GM23338 (cell line): Measurements from ENCODE around the gene AARS2. TPM values are rescaled to one million over a fixed set of nuclear protein-coding genes. Genes with fewer than 3 reads are reported as not detected.

Experiments used
- ATAC-seq: fragments of 200-7000 bp; cut with Tn5 transposase; 3 replicates; pipeline ENCODE4 v1.9.1; 2020
- DNase-seq: peaks from one replicate; pipeline ENCODE4 v3.0.0-alpha.2; 2015; ENCODE audit warnings: low spot score
- H2AFZ ChIP-seq: fragments of 200-600 bp; sonication (generic); 2 replicates; pipeline ENCODE4 v1.8.0; 2016; ENCODE audit warnings: antibody characterized with exemption, mild to moderate bottlenecking, moderate library complexity
- H3F3A ChIP-seq: fragments of 200-600 bp; sonication (generic); replicated peaks from 2 replicates; pipeline ENCODE4 v1.8.0; 2017; ENCODE audit warnings: antibody characterized with exemption, mixed run types, low read depth
- H3K27ac ChIP-seq: fragments of 200-600 bp; sonication (generic); 2 replicates; pipeline ENCODE4 v1.6.1; 2016; ENCODE audit warnings: low read depth
- H3K27me3 ChIP-seq: fragments of 200-600 bp; sonication (generic); 2 replicates; pipeline ENCODE4 v1.8.0; 2016; ENCODE audit warnings: mild to moderate bottlenecking, mixed run types, moderate library complexity; ENCODE audit not compliant: insufficient read depth
- H3K36me3 ChIP-seq: fragments of 200-600 bp; sonication (generic); 2 replicates; pipeline ENCODE4 v1.8.0; 2016; ENCODE audit warnings: mild to moderate bottlenecking; ENCODE audit not compliant: insufficient read depth
- H3K4me1 ChIP-seq: fragments of 200-600 bp; sonication (generic); 2 replicates; pipeline ENCODE4 v1.8.0; 2016; ENCODE audit warnings: mild to moderate bottlenecking, moderate library complexity; ENCODE audit not compliant: insufficient read depth
- H3K4me2 ChIP-seq: fragments of 200-600 bp; sonication (generic); 2 replicates; pipeline ENCODE4 v1.7.1; 2017; ENCODE audit warnings: mixed run types
- H3K4me3 ChIP-seq: fragments of 200-600 bp; sonication (generic); 2 replicates; pipeline ENCODE4 v1.6.1; 2016; ENCODE audit warnings: mixed run types
- H3K79me2 ChIP-seq: fragments of 200-600 bp; sonication (generic); replicated peaks from 2 replicates; pipeline ENCODE4 v1.8.0; 2017; ENCODE audit warnings: mild to moderate bottlenecking; ENCODE audit not compliant: insufficient read depth
- H3K9me2 ChIP-seq: fragments of 200-600 bp; sonication (generic); 2 replicates; pipeline ENCODE4 v1.8.0; 2017; ENCODE audit not compliant: insufficient read depth
- H4K20me1 ChIP-seq: fragments of 200-600 bp; sonication (generic); replicated peaks from 2 replicates; pipeline ENCODE4 v1.8.0; 2017; ENCODE audit warnings: mild to moderate bottlenecking; ENCODE audit not compliant: insufficient read depth
- H3K27ac Mint-ChIP-seq: 2 replicates; pipeline ENCODE4 v1.8.0; 2020; ENCODE audit warnings: inconsistent platforms, mild to moderate bottlenecking, moderate library complexity, mixed read lengths
- H3K27me3 Mint-ChIP-seq: 3 replicates; pipeline ENCODE4 v1.8.0; 2022; ENCODE audit warnings: low read depth, mild to moderate bottlenecking, moderate library complexity, mixed read lengths, inconsistent platforms; ENCODE audit not compliant: insufficient read depth, poor library complexity
- H3K36me3 Mint-ChIP-seq: 3 replicates; pipeline ENCODE4 v1.8.0; 2021; ENCODE audit warnings: low read depth, mild to moderate bottlenecking, inconsistent platforms, moderate library complexity, mixed read lengths
- H3K4me1 Mint-ChIP-seq: 3 replicates; pipeline ENCODE4 v1.8.0; 2020; ENCODE audit warnings: mild to moderate bottlenecking, inconsistent platforms, mixed read lengths
- H3K4me3 Mint-ChIP-seq: 3 replicates; pipeline ENCODE4 v1.8.0; 2021; ENCODE audit warnings: moderate library complexity, mild to moderate bottlenecking, inconsistent platforms, mixed read lengths
- H3K9me3 Mint-ChIP-seq: 3 replicates; pipeline ENCODE4 v1.8.0; 2020; ENCODE audit warnings: moderate library complexity, mild to moderate bottlenecking, inconsistent platforms, mixed read lengths
- CTCF ChIP-seq, 2 experiments: fragments of 200-600 bp in 1 of 2; sonication (generic) in 1 of 2; conservative IDR thresholded peaks; 2 replicates each; pipeline versions ENCODE4 v1.5.1 to v1.6.1; 2016 to 2017; ENCODE audit warnings: antibody characterized with exemption in 2 of 2, low read depth in 2 of 2, mild to moderate bottlenecking in 2 of 2, moderate library complexity in 1 of 2
- ETS1 ChIP-seq: IDR thresholded peaks from 2 replicates; pipeline ENCODE4 v1.6.1; 2016; ENCODE audit warnings: antibody characterized with exemption
- EZH2 ChIP-seq: fragments of 200-600 bp; sonication (generic); IDR thresholded peaks from one replicate; pipeline ENCODE4 v1.8.0; 2017; ENCODE audit warnings: antibody characterized with exemption, mild to moderate bottlenecking, low read depth; ENCODE audit not compliant: unreplicated experiment
- EZH2phosphoT487 ChIP-seq: fragments of 200-600 bp; sonication (generic); IDR thresholded peaks from one replicate; pipeline ENCODE4 v1.8.1; 2018; ENCODE audit warnings: antibody characterized with exemption; ENCODE audit not compliant: unreplicated experiment
- JUNB ChIP-seq: IDR thresholded peaks from one replicate; pipeline ENCODE4 v1.6.1; 2016; ENCODE audit warnings: antibody characterized with exemption; ENCODE audit not compliant: unreplicated experiment
- NANOG ChIP-seq: IDR thresholded peaks from 2 replicates; pipeline ENCODE4 v1.6.1; 2016; ENCODE audit warnings: antibody characterized with exemption, borderline replicate concordance
- POLR2AphosphoS5 ChIP-seq: IDR thresholded peaks from 2 replicates; pipeline ENCODE4 v1.6.1; 2016; ENCODE audit warnings: antibody characterized with exemption, low read depth
- ZNF114 ChIP-seq: fragments of 250-450 bp; sonication (Bioruptor Pico); IDR thresholded peaks from 2 replicates; pipeline ENCODE4 v1.5.0; 2020; ENCODE audit warnings: mild to moderate bottlenecking, moderate library complexity
- ZNF331 ChIP-seq: fragments of 250-450 bp; sonication (Bioruptor Pico); IDR thresholded peaks from 2 replicates; pipeline ENCODE4 v1.5.0; 2020; ENCODE audit warnings: low read depth, mild to moderate bottlenecking, moderate library complexity
- polyA plus RNA-seq: library from polyadenylated mRNA; unstranded; fragments of >200 nt; fragmentation: Nextera tagmentation; extraction: Ambion mirVana; gene quantifications from 2 replicates; pipeline ENCODE4 v1.2.1, GENCODE V29; 2016
- total RNA-seq: library from RNA; depleted of rRNA; stranded (reverse); fragments of >200 nt; shearing (Covaris generic); gene quantifications from 2 replicates; pipeline ENCODE4 v1.2.3, GENCODE V29; 2014
- TF ChIP-seq, protein P1 (sequence below): fragments of 250-450 bp; sonication (Bioruptor Pico); IDR thresholded peaks from 2 replicates; pipeline ENCODE4 v1.5.0; 2020; ENCODE audit warnings: mild to moderate bottlenecking, moderate library complexity
- TF ChIP-seq, protein P2 (sequence below): IDR thresholded peaks from one replicate; pipeline ENCODE4 v1.6.1; 2018; ENCODE audit warnings: antibody characterized with exemption; ENCODE audit not compliant: unreplicated experiment

The AARS2 gene
- total and polyA plus RNA-seq, 2 experiments from 2014 or later, result 6.5 to 23.2 TPM

GRCh38 chr6:44356487-44356886 is 43.3 kb upstream of the AARS2 start (continued):
- TF ChIP-seq ETS1 (no peak), JUNB (no peak), EZH2phosphoT487 (no peak), ZNF331 (CRISPR knock-in tag) (no peak), NANOG (no peak)
- TF ChIP-seq, protein P1, sequence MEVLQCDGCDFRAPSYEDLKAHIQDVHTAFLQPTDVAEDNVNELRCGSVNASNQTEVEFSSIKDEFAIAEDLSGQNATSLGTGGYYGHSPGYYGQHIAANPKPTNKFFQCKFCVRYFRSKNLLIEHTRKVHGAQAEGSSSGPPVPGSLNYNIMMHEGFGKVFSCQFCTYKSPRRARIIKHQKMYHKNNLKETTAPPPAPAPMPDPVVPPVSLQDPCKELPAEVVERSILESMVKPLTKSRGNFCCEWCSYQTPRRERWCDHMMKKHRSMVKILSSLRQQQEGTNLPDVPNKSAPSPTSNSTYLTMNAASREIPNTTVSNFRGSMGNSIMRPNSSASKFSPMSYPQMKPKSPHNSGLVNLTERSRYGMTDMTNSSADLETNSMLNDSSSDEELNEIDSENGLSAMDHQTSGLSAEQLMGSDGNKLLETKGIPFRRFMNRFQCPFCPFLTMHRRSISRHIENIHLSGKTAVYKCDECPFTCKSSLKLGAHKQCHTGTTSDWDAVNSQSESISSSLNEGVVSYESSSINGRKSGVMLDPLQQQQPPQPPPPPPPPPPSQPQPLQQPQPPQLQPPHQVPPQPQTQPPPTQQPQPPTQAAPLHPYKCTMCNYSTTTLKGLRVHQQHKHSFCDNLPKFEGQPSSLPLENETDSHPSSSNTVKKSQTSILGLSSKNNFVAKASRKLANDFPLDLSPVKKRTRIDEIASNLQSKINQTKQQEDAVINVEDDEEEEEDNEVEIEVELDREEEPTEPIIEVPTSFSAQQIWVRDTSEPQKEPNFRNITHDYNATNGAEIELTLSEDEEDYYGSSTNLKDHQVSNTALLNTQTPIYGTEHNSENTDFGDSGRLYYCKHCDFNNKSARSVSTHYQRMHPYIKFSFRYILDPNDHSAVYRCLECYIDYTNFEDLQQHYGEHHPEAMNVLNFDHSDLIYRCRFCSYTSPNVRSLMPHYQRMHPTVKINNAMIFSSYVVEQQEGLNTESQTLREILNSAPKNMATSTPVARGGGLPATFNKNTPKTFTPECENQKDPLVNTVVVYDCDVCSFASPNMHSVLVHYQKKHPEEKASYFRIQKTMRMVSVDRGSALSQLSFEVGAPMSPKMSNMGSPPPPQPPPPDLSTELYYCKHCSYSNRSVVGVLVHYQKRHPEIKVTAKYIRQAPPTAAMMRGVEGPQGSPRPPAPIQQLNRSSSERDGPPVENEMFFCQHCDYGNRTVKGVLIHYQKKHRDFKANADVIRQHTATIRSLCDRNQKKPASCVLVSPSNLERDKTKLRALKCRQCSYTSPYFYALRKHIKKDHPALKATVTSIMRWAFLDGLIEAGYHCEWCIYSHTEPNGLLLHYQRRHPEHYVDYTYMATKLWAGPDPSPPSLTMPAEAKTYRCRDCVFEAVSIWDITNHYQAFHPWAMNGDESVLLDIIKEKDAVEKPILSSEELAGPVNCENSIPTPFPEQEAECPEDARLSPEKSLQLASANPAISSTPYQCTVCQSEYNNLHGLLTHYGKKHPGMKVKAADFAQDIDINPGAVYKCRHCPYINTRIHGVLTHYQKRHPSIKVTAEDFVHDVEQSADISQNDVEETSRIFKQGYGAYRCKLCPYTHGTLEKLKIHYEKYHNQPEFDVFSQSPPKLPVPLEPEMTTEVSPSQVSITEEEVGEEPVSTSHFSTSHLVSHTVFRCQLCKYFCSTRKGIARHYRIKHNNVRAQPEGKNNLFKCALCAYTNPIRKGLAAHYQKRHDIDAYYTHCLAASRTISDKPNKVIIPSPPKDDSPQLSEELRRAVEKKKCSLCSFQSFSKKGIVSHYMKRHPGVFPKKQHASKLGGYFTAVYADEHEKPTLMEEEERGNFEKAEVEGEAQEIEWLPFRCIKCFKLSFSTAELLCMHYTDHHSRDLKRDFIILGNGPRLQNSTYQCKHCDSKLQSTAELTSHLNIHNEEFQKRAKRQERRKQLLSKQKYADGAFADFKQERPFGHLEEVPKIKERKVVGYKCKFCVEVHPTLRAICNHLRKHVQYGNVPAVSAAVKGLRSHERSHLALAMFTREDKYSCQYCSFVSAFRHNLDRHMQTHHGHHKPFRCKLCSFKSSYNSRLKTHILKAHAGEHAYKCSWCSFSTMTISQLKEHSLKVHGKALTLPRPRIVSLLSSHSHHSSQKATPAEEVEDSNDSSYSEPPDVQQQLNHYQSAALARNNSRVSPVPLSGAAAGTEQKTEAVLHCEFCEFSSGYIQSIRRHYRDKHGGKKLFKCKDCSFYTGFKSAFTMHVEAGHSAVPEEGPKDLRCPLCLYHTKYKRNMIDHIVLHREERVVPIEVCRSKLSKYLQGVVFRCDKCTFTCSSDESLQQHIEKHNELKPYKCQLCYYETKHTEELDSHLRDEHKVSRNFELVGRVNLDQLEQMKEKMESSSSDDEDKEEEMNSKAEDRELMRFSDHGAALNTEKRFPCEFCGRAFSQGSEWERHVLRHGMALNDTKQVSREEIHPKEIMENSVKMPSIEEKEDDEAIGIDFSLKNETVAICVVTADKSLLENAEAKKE, result no peak

- no peak for ATAC-seq
- Histone ChIP-seq H3K4me3 (no peak overlapping the region), H3K9me2 (no peaks in the 10 kb centered on the region), H3K36me3 (no peaks in the 10 kb centered on the region), H3K4me2 (no peak overlapping the region), H3K27me3 (no peaks in the 10 kb centered on the region), H3K4me1 (peaks cover under 1% of the 10 kb centered on the region; the same call in 1 of the 2 replicates), H2AFZ (no peak overlapping the region), H3F3A (no peaks in the 10 kb centered on the region), H3K79me2 (no peaks in the 10 kb centered on the region), H4K20me1 (no peaks in the 10 kb centered on the region), H3K27ac (no peak overlapping the region)
- H3K27me3 Mint-ChIP-seq, result peaks cover 4% of the 10 kb centered on the region
- no peaks in the 10 kb centered on the region; the same call in 2 of the 3 replicates for H3K9me3 Mint-ChIP-seq
- no peak overlapping the region for H3K4me3 Mint-ChIP-seq
- H3K4me1 Mint-ChIP-seq, result peaks cover 1% of the 10 kb centered on the region; the same call in 1 of the 3 replicates
- TF ChIP-seq JUNB (no peak), ZNF331 (CRISPR knock-in tag) (no peak), EZH2 (no peak), EZH2phosphoT487 (no peak), POLR2AphosphoS5 (no peak), ZNF114 (CRISPR knock-in tag) (no peak), NANOG (no peak), ETS1 (no peak), CTCF (conservative IDR thresholded peaks at IDR 0.05; ENCODE audit: low read depth in 2 of 2) (no peak)
- TF ChIP-seq, protein P2, sequence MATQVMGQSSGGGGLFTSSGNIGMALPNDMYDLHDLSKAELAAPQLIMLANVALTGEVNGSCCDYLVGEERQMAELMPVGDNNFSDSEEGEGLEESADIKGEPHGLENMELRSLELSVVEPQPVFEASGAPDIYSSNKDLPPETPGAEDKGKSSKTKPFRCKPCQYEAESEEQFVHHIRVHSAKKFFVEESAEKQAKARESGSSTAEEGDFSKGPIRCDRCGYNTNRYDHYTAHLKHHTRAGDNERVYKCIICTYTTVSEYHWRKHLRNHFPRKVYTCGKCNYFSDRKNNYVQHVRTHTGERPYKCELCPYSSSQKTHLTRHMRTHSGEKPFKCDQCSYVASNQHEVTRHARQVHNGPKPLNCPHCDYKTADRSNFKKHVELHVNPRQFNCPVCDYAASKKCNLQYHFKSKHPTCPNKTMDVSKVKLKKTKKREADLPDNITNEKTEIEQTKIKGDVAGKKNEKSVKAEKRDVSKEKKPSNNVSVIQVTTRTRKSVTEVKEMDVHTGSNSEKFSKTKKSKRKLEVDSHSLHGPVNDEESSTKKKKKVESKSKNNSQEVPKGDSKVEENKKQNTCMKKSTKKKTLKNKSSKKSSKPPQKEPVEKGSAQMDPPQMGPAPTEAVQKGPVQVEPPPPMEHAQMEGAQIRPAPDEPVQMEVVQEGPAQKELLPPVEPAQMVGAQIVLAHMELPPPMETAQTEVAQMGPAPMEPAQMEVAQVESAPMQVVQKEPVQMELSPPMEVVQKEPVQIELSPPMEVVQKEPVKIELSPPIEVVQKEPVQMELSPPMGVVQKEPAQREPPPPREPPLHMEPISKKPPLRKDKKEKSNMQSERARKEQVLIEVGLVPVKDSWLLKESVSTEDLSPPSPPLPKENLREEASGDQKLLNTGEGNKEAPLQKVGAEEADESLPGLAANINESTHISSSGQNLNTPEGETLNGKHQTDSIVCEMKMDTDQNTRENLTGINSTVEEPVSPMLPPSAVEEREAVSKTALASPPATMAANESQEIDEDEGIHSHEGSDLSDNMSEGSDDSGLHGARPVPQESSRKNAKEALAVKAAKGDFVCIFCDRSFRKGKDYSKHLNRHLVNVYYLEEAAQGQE, result no peak
- no peak for DNase-seq
- no peak overlapping the region for H3K27ac Mint-ChIP-seq
- no peaks in the 10 kb centered on the region for H3K36me3 Mint-ChIP-seq
Observed at GRCh38 chr6:44355640-44356039, 42.5 kb upstream of the AARS2 start.
